SH-SY5Y (cell line): Measurements from ENCODE around the gene INSYN1.

Source experiments
- GATA2 ChIP-seq: IDR thresholded peaks from 2 replicates; pipeline ENCODE4 v1.6.1; 2011; ENCODE audit warnings: mild to moderate bottlenecking, low read depth, low read length
- GATA3 ChIP-seq: IDR thresholded peaks from 2 replicates; pipeline ENCODE4 v1.6.1; 2011; ENCODE audit warnings: low read depth, mild to moderate bottlenecking, low read length, moderate library complexity

DNA sequence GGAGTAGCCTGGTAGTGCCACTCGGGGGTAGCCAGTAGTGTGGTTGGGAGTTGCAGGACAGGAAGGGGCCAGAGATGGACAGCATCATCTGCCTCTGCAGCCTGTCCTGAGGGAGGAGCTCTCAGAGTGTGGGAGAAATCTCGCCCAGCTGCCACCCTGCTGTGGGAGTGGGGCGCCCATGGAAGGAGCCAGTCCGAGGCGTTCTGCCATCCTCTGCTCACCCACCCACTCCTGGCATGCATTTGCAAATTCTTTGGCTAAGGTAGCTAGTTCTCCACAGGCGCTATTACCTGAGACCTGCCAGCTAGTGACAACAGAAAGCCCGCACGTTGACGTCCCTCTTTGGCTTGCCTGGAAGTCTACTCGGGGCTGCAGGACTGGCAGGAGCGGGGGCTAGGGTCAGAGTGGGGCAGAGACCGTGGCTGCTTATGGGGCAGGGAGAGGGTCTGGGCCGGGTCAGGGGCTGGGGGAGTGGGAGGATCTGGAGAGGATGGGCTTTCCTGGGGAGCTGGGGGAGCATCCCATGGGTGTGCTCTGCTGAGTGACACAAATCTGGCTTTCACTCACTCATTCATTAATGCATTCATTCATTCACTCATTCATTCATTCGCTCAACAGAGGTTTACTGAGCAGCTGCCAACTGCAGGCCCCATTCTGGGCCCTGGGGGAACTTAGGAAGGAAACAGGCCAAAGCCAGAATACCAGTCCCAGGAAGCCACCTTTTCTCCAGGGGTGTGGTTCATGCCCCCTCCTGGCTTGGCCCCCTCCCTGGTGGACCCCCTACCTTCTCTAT, 44.4 kb upstream of the INSYN1 start:
- TF ChIP-seq GATA2, result no peak
- TF ChIP-seq GATA3, result no peak
